Measurements from ENCODE around the gene ARV1. TPM values are rescaled to one million over a fixed set of nuclear protein-coding genes. Genes with fewer than 3 reads are reported as not detected.
"Not testable (repeated sequence)": the region's sequence is repeated elsewhere in the genome, so short reads cannot be mapped to it uniquely, and the experiment has no call there.

Gene ARV1
- total RNA-seq, 1 donor: 19.0 TPM

GRCh38 chr1:230994860-230995259 is 16.0 kb downstream of the ARV1 start:
- DNase-seq (ENCODE audit: low read depth): peak; percentile 56
- H3K4me3 ChIP-seq (ENCODE audit: low read depth, low read length): no peak overlapping the region
- no peak for TF ChIP-seq CTCF (IDR thresholded peaks at IDR 0.05; ENCODE audit: insufficient read depth, low read depth, low read length)

- DNase-seq (ENCODE audit: low read depth): no peak
- no peak overlapping the region for H3K4me3 ChIP-seq (ENCODE audit: low read depth, low read length)
- TF ChIP-seq CTCF (IDR thresholded peaks at IDR 0.05; ENCODE audit: insufficient read depth, low read depth, low read length): no peak
Measured at GRCh38 chr1:231000201-231000600, 21.3 kb downstream of the ARV1 start.

- TF ChIP-seq CTCF (IDR thresholded peaks at IDR 0.05; ENCODE audit: insufficient read depth, low read depth, low read length): no peak
- DNase-seq (ENCODE audit: low read depth): no peak
Measured at GRCh38 chr1:231000639-231001038, 21.7 kb downstream of the ARV1 start.

GRCh38 chr1:231001892-231002291 is 23.0 kb downstream of the ARV1 start:
- DNase-seq (ENCODE audit: low read depth): no peak
- H3K4me3 ChIP-seq (ENCODE audit: low read depth, low read length): no peak overlapping the region
- TF ChIP-seq CTCF (IDR thresholded peaks at IDR 0.05; ENCODE audit: insufficient read depth, low read depth, low read length): no peak

More at GRCh38 chr1:231000639-231001038, 21.7 kb downstream of the ARV1 start:
- no peak overlapping the region for H3K4me3 ChIP-seq (ENCODE audit: low read depth, low read length)

GRCh38 chr1:231007535-231007934 is 28.6 kb downstream of the ARV1 start:
- not testable (repeated sequence) for DNase-seq (ENCODE audit: low read depth); H3K4me3 ChIP-seq (ENCODE audit: low read depth, low read length)

GRCh38 chr1:231011360-231011759 is 32.5 kb downstream of the ARV1 start:
- no peak for DNase-seq (ENCODE audit: low read depth)
- no peak for TF ChIP-seq CTCF (IDR thresholded peaks at IDR 0.05; ENCODE audit: insufficient read depth, low read depth, low read length)
- no peak overlapping the region for H3K4me3 ChIP-seq (ENCODE audit: low read depth, low read length)

GRCh38 chr1:231011963-231012362 is 33.1 kb downstream of the ARV1 start:
- H3K4me3 ChIP-seq (ENCODE audit: low read depth, low read length): no peak overlapping the region
- no peak for DNase-seq (ENCODE audit: low read depth)
- TF ChIP-seq CTCF (IDR thresholded peaks at IDR 0.05; ENCODE audit: insufficient read depth, low read depth, low read length): no peak

Data from fibroblast of villous mesenchyme (primary cell).